ENCODE measurements around the gene INCENP. TPM values are rescaled to one million over a fixed set of nuclear protein-coding genes. Genes with fewer than 3 reads are reported as not detected.

The INCENP gene
- total and polyA plus RNA-seq, 2 of the 13 experiments (the other 11 are each of a cell fraction or from before 2014, with no cell fraction given): 14.1 to 37.3 TPM

DNA sequence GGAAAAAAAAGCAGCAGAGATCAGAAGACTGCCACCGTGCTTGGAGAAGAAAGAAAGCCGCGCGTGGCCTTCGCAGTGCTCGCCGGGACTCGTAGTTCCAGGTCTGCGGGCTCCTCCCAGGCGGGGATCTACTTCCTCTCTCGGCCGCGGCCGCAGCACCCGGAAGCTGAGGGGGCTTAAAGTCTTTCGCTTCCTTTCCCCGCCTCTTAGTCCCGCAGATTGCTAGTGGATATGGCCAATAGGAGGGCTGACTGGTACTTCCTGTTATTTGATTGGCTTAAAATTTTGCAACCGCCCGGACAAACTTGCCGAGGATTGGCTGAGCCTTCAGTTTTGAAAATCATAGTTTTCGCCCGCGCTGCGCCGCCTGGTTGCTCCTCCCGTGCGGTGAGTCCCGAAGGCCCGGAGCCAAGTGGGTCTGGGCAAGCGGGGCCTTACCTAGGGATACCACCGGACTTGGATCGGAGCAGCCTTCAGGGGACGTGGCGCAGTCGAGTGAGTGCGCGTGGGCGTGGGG is at the start of gene INCENP (continued):
- TF ChIP-seq MXD1 (CRISPR knock-in tag; IDR thresholded peaks at IDR 0.05) (no peak), CSRNP2 (CRISPR knock-in tag; conservative IDR thresholded peaks at IDR 0.05; ENCODE audit: low read depth) (no peak), ZNF83 (CRISPR knock-in tag; IDR thresholded peaks at IDR 0.05; ENCODE audit: borderline replicate concordance) (no peak), MAF1 (CRISPR knock-in tag; IDR thresholded peaks at IDR 0.05; ENCODE audit: borderline replicate concordance) (no peak), ZNF773 (CRISPR knock-in tag; IDR thresholded peaks at IDR 0.05; ENCODE audit: borderline replicate concordance) (no peak), ZBTB8A (CRISPR knock-in tag; IDR thresholded peaks at IDR 0.05; ENCODE audit: borderline replicate concordance, low read depth) (no peak), YY1 (IDR thresholded peaks at IDR 0.05; ENCODE audit: insufficient read depth, insufficient replicate concordance, low read depth, low read length) (peak; percentile 45), MEIS1 (CRISPR knock-in tag; IDR thresholded peaks at IDR 0.05; ENCODE audit: borderline replicate concordance) (0 out of 2 replicates have a peak, but pooled peaks have one; percentile 68), HCFC1 (IDR thresholded peaks at IDR 0.05; ENCODE audit: low read depth, low read length) (peak; percentile 78), ZNF20 (CRISPR knock-in tag; IDR thresholded peaks at IDR 0.05) (no peak)
- TF ChIP-seq, protein P1, sequence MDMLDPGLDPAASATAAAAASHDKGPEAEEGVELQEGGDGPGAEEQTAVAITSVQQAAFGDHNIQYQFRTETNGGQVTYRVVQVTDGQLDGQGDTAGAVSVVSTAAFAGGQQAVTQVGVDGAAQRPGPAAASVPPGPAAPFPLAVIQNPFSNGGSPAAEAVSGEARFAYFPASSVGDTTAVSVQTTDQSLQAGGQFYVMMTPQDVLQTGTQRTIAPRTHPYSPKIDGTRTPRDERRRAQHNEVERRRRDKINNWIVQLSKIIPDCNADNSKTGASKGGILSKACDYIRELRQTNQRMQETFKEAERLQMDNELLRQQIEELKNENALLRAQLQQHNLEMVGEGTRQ (IDR thresholded peaks at IDR 0.05; ENCODE audit: low read depth, low read length): no peak
- TF ChIP-seq, protein P1 (CRISPR knock-in tag; IDR thresholded peaks at IDR 0.05; ENCODE audit: borderline replicate concordance): no peak
- TF ChIP-seq, protein P2, sequence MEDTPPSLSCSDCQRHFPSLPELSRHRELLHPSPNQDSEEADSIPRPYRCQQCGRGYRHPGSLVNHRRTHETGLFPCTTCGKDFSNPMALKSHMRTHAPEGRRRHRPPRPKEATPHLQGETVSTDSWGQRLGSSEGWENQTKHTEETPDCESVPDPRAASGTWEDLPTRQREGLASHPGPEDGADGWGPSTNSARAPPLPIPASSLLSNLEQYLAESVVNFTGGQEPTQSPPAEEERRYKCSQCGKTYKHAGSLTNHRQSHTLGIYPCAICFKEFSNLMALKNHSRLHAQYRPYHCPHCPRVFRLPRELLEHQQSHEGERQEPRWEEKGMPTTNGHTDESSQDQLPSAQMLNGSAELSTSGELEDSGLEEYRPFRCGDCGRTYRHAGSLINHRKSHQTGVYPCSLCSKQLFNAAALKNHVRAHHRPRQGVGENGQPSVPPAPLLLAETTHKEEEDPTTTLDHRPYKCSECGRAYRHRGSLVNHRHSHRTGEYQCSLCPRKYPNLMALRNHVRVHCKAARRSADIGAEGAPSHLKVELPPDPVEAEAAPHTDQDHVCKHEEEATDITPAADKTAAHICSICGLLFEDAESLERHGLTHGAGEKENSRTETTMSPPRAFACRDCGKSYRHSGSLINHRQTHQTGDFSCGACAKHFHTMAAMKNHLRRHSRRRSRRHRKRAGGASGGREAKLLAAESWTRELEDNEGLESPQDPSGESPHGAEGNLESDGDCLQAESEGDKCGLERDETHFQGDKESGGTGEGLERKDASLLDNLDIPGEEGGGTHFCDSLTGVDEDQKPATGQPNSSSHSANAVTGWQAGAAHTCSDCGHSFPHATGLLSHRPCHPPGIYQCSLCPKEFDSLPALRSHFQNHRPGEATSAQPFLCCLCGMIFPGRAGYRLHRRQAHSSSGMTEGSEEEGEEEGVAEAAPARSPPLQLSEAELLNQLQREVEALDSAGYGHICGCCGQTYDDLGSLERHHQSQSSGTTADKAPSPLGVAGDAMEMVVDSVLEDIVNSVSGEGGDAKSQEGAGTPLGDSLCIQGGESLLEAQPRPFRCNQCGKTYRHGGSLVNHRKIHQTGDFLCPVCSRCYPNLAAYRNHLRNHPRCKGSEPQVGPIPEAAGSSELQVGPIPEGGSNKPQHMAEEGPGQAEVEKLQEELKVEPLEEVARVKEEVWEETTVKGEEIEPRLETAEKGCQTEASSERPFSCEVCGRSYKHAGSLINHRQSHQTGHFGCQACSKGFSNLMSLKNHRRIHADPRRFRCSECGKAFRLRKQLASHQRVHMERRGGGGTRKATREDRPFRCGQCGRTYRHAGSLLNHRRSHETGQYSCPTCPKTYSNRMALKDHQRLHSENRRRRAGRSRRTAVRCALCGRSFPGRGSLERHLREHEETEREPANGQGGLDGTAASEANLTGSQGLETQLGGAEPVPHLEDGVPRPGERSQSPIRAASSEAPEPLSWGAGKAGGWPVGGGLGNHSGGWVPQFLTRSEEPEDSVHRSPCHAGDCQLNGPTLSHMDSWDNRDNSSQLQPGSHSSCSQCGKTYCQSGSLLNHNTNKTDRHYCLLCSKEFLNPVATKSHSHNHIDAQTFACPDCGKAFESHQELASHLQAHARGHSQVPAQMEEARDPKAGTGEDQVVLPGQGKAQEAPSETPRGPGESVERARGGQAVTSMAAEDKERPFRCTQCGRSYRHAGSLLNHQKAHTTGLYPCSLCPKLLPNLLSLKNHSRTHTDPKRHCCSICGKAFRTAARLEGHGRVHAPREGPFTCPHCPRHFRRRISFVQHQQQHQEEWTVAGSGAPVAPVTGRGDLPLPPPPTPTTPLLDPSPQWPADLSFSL (CRISPR knock-in tag; IDR thresholded peaks at IDR 0.05): no peak
- TF ChIP-seq, protein P3, sequence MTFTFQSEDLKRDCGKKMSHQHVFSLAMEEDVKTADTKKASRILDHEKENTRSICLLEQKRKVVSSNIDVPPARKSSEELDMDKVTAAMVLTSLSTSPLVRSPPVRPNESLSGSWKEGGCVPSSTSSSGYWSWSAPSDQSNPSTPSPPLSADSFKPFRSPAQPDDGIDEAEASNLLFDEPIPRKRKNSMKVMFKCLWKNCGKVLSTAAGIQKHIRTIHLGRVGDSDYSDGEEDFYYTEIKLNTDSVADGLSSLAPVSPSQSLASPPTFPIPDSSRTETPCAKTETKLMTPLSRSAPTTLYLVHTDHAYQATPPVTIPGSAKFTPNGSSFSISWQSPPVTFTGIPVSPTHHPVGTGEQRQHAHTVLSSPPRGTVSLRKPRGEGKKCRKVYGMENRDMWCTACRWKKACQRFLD (CRISPR knock-in tag; IDR thresholded peaks at IDR 0.05; ENCODE audit: borderline replicate concordance): no peak

All from HepG2 (cell line).